Parathyroid adenoma (tissue), 2 donors: ENCODE results near the gene PDGFC.
A peak's percentile ranks its signal among the peaks of the same experiment; 100 is the strongest.

Experiments
- H2AFZ ChIP-seq: fragments of 300-600 bp; sonication (generic); one replicate; pipeline ENCODE4 v1.7.0; 2017; ENCODE audit warnings: antibody characterized with exemption, mild to moderate bottlenecking
- H3K27ac ChIP-seq: fragments of 300-600 bp; sonication (generic); one replicate; pipeline ENCODE4 v1.7.0; 2017
- H3K27me3 ChIP-seq: fragments of 300-600 bp; sonication (generic); one replicate; pipeline ENCODE4 v1.7.0; 2017; ENCODE audit warnings: low read length; ENCODE audit not compliant: control insufficient read depth, insufficient read depth
- H3K36me3 ChIP-seq: fragments of 300-600 bp; sonication (generic); one replicate; pipeline ENCODE4 v1.7.0; 2017; ENCODE audit warnings: low read length; ENCODE audit not compliant: control insufficient read depth, insufficient read depth
- H3K4me1 ChIP-seq: fragments of 300-600 bp; sonication (generic); one replicate; pipeline ENCODE4 v1.7.0; 2017; ENCODE audit warnings: control low read depth
- H3K4me2 ChIP-seq: fragments of 300-600 bp; sonication (generic); one replicate; pipeline ENCODE4 v1.7.0; 2017; ENCODE audit warnings: low read length
- H3K4me3 ChIP-seq: fragments of 300-600 bp; sonication (generic); one replicate; pipeline ENCODE4 v1.7.0; 2017; ENCODE audit warnings: low read depth, low read length
- H3K79me2 ChIP-seq: fragments of 300-600 bp; sonication (generic); one replicate; pipeline ENCODE4 v1.7.0; 2017; ENCODE audit warnings: control low read depth
- H3K9ac ChIP-seq: fragments of 300-600 bp; sonication (generic); one replicate; pipeline ENCODE4 v1.7.0; 2017; ENCODE audit warnings: mild to moderate bottlenecking
- H3K9me3 ChIP-seq: fragments of 300-600 bp; sonication (generic); one replicate; pipeline ENCODE4 v1.7.0; 2017; ENCODE audit warnings: low read length; ENCODE audit not compliant: control insufficient read depth
- TF ChIP-seq, protein P1 (sequence below): fragments of 300-600 bp; sonication (generic); IDR thresholded peaks from one replicate; pipeline ENCODE4 v1.7.0; 2017; ENCODE audit warnings: antibody characterized with exemption, mild to moderate bottlenecking
- donor health status: primary hyperparathyroidism.

The PDGFC gene

DNA sequence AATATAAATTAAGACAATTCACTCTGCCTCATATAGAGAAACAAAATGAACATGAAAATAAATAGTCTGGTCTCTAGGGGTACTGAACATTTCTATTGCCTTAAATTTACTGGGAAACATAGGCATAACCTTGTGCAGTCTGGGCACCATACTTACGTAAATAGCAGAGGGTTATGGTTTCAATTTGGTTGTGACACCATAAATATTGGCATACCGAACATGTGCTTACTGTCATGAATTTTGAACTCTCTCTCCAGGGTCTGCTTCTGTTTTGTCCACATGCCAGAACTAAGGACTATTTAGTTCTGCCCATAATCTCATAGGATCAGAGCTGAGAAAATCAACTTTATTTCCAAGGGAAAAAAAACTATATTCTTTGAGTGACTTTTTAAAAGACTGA lies 17.6 kb downstream of the PDGFC start:
- TF ChIP-seq, protein P1, sequence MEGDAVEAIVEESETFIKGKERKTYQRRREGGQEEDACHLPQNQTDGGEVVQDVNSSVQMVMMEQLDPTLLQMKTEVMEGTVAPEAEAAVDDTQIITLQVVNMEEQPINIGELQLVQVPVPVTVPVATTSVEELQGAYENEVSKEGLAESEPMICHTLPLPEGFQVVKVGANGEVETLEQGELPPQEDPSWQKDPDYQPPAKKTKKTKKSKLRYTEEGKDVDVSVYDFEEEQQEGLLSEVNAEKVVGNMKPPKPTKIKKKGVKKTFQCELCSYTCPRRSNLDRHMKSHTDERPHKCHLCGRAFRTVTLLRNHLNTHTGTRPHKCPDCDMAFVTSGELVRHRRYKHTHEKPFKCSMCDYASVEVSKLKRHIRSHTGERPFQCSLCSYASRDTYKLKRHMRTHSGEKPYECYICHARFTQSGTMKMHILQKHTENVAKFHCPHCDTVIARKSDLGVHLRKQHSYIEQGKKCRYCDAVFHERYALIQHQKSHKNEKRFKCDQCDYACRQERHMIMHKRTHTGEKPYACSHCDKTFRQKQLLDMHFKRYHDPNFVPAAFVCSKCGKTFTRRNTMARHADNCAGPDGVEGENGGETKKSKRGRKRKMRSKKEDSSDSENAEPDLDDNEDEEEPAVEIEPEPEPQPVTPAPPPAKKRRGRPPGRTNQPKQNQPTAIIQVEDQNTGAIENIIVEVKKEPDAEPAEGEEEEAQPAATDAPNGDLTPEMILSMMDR = no peak

DNA sequence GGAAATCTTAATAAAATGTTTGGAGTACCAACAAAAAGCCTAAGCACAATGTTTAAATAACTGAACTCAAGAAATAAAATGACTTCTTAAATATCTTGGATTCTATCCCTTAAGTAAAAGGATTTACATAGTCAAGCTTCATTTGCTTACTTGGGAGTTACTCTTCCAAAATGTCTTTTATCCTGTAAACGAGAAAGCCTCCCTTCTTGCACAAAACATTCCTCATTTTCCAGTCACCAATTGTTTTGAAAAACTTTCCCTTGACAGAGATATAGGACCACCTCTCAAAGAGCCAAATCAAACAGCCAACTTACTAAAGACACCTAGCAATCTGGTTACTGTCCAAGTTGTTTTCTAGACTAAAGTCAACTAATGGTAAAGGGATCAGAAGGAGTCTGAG lies 18.6 kb downstream of the PDGFC start:
- peaks cover 13% of the 10 kb centered on the region for H3K79me2 ChIP-seq
- no peaks in the 10 kb centered on the region for H3K36me3 ChIP-seq
- H3K4me1 ChIP-seq = peaks cover 9% of the 10 kb centered on the region
- no peak overlapping the region for H3K4me3 ChIP-seq
- H3K9me3 ChIP-seq = no peaks in the 10 kb centered on the region
- TF ChIP-seq, protein P1 = no peak
- H3K27me3 ChIP-seq = no peaks in the 10 kb centered on the region
- no peak overlapping the region for H3K9ac ChIP-seq
- H3K4me2 ChIP-seq = no peak overlapping the region
- no peak overlapping the region for H2AFZ ChIP-seq
- no peak overlapping the region for H3K27ac ChIP-seq

More for the DNA sequence above, 17.6 kb downstream of the PDGFC start:
- H3K9ac ChIP-seq = no peak overlapping the region
- H3K27ac ChIP-seq = no peak overlapping the region
- H3K27me3 ChIP-seq = no peaks in the 10 kb centered on the region
- H3K36me3 ChIP-seq = no peaks in the 10 kb centered on the region
- H3K4me1 ChIP-seq = peaks cover 9% of the 10 kb centered on the region
- no peak overlapping the region for H3K4me3 ChIP-seq
- H3K4me2 ChIP-seq = no peak overlapping the region
- peaks cover 16% of the 10 kb centered on the region for H3K79me2 ChIP-seq
- H3K9me3 ChIP-seq = no peaks in the 10 kb centered on the region
- H2AFZ ChIP-seq = no peak overlapping the region

DNA sequence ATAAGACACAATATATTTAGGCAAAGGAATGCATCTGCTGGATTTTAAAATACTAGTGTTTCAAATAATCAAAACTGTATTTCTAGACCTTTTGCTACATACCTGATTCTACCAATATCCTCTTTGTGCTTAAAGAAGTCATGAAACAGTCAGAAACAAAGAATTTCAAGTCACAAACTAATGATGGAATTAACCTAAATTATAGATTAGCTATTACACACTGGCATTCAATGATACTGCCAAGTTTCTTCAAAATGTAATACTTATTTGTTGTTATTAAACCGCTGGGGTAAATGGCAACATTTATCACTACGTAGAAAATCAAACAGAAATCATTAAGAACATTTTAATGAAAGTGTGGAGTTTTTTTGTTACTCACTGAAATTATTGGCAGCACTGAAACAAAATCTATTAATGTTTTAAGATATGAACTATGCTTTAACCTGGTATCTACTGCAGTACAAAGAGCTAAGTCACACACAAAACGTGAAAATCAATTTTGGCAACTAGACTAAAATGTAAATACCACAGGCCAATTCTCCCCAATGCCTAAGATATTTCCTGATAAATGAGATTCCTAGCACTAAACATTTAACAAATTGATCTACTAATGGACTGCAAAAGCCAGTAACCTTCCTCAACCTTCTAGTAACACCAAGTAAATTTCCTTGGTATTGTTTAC lies 19.4 kb downstream of the PDGFC start:
- Histone ChIP-seq H3K9ac (no peak overlapping the region), H2AFZ (no peak overlapping the region), H3K79me2 (peaks cover 9% of the 10 kb centered on the region), H3K4me2 (no peak overlapping the region), H3K27me3 (no peaks in the 10 kb centered on the region), H3K36me3 (no peaks in the 10 kb centered on the region), H3K9me3 (no peaks in the 10 kb centered on the region), H3K4me1 (peaks cover 6% of the 10 kb centered on the region), H3K27ac (no peak overlapping the region), H3K4me3 (no peak overlapping the region)
- TF ChIP-seq, protein P1 = no peak

DNA sequence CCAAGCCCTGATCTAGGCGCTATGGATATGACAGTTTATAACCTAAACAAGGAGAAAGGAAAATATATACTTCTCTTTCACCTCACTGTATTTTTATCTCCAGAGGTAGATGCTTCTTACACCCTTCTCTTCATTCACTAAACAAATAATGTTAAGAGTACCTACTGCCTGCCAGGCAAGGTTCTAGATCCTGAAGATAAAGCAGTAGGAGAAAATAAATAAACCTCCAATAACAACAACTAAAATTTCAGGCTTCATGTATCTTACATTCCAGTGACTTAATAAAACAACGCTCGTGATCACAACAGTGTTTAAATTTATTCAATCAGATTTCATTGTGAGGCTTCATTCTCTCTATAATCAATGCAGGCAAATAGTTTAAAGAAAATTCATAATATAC lies 20.7 kb downstream of the PDGFC start:
- no peak overlapping the region for H2AFZ ChIP-seq
- H3K4me3 ChIP-seq = no peak overlapping the region
- H3K27me3 ChIP-seq = no peaks in the 10 kb centered on the region
- no peak overlapping the region for H3K9ac ChIP-seq
- H3K79me2 ChIP-seq = peaks cover 6% of the 10 kb centered on the region
- peak overlapping the region; percentile 43 for H3K4me2 ChIP-seq
- H3K4me1 ChIP-seq = peaks cover 9% of the 10 kb centered on the region
- H3K27ac ChIP-seq = no peak overlapping the region
- H3K9me3 ChIP-seq = no peaks in the 10 kb centered on the region
- TF ChIP-seq, protein P1 = no peak
- no peaks in the 10 kb centered on the region for H3K36me3 ChIP-seq

DNA sequence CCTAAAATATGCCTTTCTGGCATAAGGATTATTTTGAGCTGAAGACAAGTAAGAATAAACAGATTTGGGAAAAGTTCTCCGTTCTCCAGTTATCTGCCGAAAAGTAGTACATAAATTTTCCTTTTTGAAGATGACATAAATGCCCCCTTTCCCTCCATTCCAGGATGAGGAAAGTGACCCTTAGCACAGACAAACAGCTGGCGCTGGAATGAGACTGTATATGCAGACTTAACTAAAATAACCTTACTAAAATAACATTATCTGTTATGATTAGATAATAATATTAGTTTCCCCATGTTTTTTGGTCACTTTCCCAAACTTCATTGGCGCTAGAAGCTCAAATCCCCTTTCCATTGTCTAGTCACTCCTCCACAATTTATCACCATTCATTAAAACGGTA lies 21.5 kb downstream of the PDGFC start:
- Histone ChIP-seq H3K9ac (no peak overlapping the region), H3K4me2 (no peak overlapping the region), H3K4me3 (no peak overlapping the region), H3K27ac (no peak overlapping the region), H3K9me3 (no peaks in the 10 kb centered on the region), H2AFZ (no peak overlapping the region), H3K4me1 (peaks cover 9% of the 10 kb centered on the region), H3K79me2 (peaks cover 6% of the 10 kb centered on the region), H3K36me3 (no peaks in the 10 kb centered on the region), H3K27me3 (no peaks in the 10 kb centered on the region)
- TF ChIP-seq, protein P1 = no peak
